Stimulated activated CD4-positive, alpha-beta T cell treated with anti-CD3 and anti-CD28 coated beads, TNF-alpha, amount 100 ng/mL, for 1 hour (primary cell): ENCODE measurements around the gene ATP8B4.
"Not testable (repeated sequence)": the region's sequence is repeated elsewhere in the genome, so short reads cannot be mapped to it uniquely, and the experiment has no call there.

ENCODE experiments used
- DNase-seq, 3 donors: peaks; one replicate each; pipeline ENCODE4 v3.0.0-alpha.2; 2020; ENCODE audit warnings: low read depth in 3 of 3, low spot score in 1 of 3

ATP8B4 gene

DNA sequence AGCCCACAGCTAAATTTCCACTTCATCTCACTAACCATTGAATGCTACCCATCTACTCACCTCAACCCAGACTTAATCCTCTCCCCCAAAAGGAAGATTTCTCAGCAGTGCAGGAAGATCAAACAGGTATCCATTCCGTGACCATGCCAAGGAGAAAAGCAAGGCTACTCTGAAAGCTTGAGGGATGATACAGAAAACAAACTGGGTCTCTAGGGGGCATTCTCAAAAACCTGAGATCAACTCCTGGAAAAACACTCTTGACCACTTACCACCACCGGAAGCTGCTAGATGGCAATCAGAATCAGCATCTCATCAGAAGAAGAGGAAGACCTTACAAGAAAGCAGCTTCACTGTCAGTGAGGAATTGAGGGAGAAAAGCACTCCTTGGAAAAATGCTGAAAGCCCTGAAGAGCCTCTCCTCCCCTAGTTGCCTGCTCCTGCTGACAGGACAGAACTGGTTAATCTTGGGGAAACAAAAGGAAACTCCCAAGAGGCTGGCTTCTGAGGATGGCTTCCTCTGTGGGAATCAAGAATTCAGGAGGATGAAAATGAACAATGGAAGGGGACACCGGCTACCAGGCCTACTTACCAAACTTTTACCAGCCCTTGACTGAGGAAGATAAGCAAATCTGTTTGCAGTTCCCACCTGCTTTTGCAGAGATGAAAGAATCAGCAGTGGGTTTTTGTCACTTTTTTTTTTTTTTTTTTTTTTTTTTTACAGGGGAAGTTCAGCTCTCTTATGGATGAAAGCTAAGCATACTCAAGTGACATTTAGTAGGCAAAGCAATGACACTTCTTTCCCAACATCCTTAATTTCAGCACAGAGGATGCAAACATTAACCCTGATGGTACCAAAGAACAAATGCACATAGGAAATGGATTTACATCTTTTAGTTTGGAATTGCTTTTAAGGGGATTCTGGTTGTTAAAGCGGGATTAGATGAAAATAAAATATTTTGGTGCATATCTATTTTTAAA, at the start of gene ATP8B4:
TSS of gene ATP8B4 (minus strand) at position 171 of the 978 bp plus-strand sequence. CDS start 12,267 bp downstream, outside the sequence.
- DNase-seq = no peak

- no peak for DNase-seq
Observed at GRCh38 chr15:50168379-50168778, 49.3 kb upstream of the ATP8B4 start.

DNA sequence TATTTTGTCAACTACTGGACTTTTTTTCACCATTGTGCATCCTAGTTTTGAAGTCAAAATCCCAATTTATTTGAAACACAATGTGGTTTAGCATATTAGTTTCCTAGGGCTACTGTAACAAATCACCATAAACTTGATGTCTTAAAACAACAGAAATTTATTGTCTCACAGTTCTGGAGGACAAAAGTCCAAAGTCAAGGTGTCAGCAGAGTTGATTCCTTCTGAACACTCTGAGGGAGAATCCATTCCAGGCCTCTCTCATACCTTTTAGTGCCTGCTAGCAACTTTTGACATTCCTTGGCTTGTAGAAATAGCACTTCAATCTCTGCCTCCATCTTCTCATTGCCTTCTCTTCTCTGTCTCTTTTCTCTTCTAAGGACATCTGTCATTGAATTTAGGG, 48.1 kb upstream of the ATP8B4 start:
- no peak for DNase-seq

DNA sequence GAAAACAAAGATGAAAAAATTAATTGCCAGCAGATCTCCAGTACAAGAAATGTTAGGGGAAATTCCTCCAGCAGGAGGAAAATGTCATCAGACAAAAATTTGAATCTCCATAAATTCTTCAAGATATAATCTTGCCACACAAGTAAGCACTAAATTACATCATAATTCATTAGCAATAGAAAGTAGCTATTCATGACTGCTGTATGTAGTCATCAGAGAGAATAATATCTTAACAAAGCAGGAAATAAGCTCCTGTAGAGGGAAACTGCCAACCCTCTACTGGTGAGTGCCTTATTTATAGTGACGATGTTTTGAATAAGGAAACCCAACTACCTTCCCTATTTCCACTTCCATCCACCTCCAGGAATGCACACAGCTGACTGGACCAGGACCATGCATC, 47.2 kb upstream of the ATP8B4 start:
- DNase-seq = no peak

DNA sequence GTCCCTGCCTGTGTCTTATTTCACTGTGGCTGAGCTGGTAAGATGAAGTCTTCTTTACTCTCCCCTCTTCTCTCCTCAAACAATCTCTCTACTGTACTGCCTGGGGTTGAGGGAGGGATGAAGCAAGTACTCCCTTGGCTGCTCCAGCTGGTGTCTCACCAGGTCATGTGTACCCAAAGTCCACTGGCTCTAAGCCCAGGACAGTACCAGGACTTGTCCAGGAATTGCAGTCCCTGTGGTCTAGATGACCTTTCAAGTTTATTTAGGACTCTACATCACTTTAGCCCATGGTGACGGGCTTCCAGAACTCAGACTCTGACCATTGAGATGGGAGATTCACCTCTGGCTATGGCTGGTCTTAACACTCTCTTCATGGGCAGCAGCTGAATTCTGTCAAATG, 45.4 kb upstream of the ATP8B4 start:
- no peak for DNase-seq

DNA sequence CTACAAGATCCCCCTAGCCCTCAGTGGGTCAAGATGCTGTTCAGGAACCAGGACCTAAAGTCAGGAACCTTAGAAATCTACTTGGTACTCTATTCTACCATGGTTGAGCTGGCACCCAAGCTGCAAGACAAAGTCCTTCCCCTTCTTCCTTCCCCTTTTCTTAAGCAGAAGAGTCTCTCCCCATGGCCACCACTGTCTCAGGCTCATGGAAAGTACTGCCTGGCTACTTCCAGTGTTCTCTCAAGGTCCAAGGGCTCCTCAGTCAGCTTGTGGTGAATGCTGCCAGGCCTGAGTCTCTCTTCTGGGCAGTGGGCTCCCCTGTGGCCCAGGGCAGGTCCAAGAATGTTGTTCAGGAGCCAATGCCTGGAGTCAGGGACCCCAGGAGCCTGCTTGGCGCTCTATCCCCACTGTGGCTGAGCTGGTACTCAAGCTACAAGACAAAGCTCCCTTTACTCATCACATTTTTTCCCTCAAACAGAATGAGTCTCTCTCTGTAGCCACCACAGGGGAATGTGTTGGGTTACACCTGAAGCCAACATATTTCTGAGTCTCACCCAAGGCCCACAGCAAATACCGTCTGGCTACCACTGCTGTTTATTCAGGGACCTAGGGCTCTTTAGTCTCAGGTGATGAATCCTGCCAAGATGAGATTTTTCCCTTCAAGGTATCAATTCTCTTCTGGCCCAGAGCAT, 44.8 kb upstream of the ATP8B4 start:
- no peak for DNase-seq

DNA sequence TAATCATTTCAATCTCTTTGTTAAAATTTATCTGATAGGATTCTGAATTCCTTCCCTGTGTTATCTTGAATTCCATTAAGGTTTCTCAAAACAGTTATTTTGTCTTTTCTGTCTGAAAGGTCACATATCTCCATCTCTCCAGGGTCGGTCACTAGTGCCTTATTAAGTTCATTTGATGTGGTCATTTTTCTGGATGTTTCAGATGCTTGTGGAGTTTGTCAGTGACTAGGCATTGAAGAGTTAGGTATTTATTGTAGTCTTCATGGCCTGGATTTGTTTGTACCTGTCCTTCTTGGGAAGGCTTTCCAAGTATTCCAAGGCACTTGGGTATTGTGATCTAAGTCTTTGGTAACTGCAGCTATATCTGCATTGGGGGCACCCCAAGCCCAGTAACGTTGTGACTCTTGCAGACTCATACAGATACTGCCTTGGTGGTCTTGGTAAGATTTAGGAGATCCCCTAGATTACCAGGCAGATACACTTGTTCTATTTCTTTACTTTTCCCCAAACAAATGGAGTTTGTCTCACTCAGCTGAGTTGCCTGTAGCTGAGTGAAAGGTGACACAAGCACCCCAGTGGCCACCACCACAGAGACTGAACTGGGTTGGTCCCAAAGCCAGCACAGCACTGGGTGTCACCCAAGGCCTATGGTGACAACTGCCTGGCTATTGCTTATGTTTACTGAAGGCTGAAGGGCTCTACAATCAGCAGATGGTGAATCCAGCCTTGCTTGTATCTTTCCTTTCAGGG, 44.1 kb upstream of the ATP8B4 start:
- DNase-seq = no peak

DNA sequence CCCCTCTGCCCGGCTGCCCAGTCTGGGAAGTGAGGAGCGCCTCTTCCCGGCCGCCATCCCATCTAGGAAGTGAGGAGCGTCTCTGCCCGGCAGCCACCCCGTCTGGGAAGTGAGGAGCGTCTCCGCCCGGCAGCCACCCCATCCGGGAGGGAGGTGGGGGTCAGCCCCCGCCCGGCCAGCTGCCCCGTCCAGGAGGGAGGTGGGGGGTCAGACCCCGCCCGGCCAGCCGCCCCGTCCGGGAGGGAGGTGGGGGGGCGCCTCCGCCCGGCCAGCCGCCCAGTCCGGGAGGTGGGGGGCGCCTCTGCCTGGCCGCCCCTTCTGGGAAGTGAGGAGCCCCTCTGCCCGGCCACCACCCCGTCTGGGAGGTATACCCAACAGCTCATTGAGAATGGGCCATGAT, 39.2 kb upstream of the ATP8B4 start:
- not testable (repeated sequence) for DNase-seq

- no peak for DNase-seq
Observed at GRCh38 chr15:50151476-50151875, 32.4 kb upstream of the ATP8B4 start.

DNA sequence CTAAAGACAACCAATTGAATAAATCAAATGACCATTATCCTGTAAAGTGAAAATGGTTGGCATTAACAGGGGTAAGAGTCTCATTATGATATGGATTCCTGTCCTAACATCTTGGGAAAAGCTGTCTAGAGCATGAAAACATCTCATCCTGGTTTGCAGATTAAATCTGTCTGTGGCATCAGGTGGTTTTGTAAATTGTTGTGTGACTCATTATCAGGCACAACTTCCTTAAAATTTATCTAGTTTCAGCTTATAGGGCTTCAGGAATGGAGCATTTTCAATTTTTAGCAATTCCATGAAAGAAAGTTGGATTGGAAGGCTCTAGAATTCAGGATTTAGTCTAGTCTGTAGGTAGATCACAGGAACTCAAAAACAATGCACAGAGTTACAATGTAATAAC, 31.8 kb upstream of the ATP8B4 start:
- DNase-seq = no peak

- no peak for DNase-seq
Observed at GRCh38 chr15:50150349-50150748, 31.3 kb upstream of the ATP8B4 start.

GRCh38 chr15:50149090-50149489, 30.1 kb upstream of the ATP8B4 start:
- no peak for DNase-seq

- DNase-seq = no peak
Observed at GRCh38 chr15:50148362-50148963, 29.4 kb upstream of the ATP8B4 start.

DNA sequence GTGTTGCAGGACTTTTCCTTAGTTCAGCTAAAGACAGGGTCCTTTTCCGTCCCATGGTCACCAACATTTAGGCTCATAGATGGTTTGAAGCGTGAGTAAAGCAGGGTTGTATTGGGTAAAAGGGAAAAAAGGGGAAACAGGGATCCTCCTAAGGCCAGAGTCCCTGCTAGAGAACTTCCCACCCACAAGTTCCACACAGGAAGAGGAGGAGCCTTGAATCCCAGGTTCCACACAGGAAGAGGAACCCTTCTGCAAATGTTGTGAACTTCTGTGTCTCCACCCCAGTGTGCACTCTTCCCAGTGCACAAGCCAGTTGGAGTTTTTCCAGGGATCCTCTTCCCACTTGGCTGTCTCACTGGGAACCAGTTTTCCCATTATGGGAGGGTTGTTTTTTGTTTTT, 27.6 kb upstream of the ATP8B4 start:
- no peak for DNase-seq

DNA sequence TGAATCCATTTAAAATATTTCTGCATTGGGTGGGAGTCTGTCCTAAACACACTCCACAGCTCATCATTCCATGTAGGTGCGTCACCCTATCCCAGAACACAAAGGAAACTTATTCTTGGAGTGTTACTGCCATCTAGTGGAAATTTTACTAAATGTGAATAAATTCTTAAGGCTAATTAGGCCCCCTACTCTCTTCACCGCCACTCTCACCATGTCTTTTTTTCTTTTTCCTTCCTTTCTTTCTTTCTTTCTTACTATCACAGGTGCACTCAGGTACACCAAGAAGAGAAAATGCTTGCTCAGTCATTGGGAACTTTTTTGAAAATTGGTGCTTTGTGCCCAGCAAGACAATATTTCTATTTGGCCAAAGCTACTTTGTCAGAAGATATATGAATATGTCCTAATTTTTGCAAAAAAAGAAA, 26.4 kb upstream of the ATP8B4 start:
- no peak for DNase-seq

- DNase-seq = no peak
Observed at GRCh38 chr15:50144341-50145120, 25.5 kb upstream of the ATP8B4 start.

DNA sequence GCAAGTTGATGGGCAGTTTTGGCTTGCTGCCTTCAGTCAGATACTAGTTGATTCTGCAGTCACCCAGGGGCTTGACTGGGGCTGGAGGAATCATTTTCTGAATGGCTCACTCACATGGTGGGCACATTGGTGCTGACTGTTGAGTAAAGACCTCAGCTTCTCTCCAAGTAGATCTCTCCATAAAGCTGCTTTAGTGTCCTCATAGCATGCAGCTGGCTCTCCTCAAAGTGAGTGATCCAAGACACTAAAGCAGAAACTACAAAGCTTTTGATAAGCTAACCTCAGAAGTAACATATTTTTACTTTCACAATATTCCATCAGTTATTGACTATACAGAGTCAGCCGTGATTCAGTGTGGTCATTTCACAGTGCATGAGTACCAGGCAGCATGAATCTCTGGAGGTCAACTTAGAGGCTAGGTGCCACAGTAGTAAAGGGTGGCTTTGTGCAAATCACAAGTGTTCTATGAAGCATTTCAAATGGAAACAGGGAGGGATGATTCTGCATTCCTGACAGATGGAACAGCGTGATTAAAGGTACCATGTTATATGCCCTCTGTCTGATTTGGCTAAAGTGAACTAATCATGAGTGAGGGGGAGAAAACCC, 24.3 kb upstream of the ATP8B4 start:
- no peak for DNase-seq

GRCh38 chr15:50141856-50142255, 22.8 kb upstream of the ATP8B4 start:
- no peak for DNase-seq

DNA sequence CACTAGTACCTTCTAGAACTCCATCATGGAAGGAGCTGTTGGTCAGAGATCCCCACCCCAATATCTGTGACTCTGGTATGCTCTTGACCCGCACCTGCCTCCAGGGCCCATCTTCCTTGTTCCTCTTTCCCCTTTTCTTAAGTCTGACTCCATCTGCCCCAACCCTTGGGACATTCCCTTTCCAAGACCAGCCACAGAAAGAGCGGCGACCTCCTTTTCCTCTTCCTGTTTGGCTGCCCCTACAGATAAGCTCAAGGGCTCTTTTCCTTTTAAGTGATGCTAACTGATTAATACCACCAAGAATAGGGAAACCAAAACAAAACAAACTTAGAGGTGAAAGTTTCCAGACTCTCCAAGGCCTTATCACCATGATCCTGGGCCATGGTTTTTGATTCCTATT, 21.9 kb upstream of the ATP8B4 start:
- no peak for DNase-seq

- no peak for DNase-seq
Observed at GRCh38 chr15:50140098-50140497, 21.1 kb upstream of the ATP8B4 start.
